SK-N-SH (cell line): Measurements from ENCODE around the gene ITGA4. TPM values are rescaled to one million over a fixed set of nuclear protein-coding genes. Genes with fewer than 3 reads are reported as not detected.

Experiments
- CTCF ChIA-PET: fragments of 300-600, 350-600 bp; formaldehyde crosslinking; extraction: SDS; loops from one replicate; lab custom pipeline; 2021; lab: Yijun Ruan, JAX
- POLR2A ChIA-PET: fragments of 350-600 bp; sonication (Branson Sonifier 250); formaldehyde crosslinking; extraction: SDS; loops from one replicate; lab custom pipeline; 2020; ENCODE audit warnings: antibody characterized with exemption, inconsistent platforms; lab: Yijun Ruan, JAX
- DNase-seq: peaks from one replicate; pipeline ENCODE4 v3.0.0; 2012
- H2AFZ ChIP-seq: fragments of 200-600 bp; sonication (generic); 2 replicates; pipeline ENCODE4 v1.8.1; 2016; ENCODE audit warnings: antibody characterized with exemption, mild to moderate bottlenecking, low read depth
- H3F3A ChIP-seq: fragments of 200-600 bp; sonication (generic); replicated peaks from 2 replicates; pipeline ENCODE3; 2016; ENCODE audit warnings: antibody characterized with exemption, mild to moderate bottlenecking; ENCODE audit not compliant: insufficient read depth
- H3K27ac ChIP-seq, 2 experiments: fragments of 200-500 bp in 1 of 2; fragments of 200-600 bp in 1 of 2; sonication (Bioruptor generic) in 1 of 2; sonication (generic), shearing (Covaris generic) in 1 of 2; 2 replicates each; pipeline versions ENCODE4 v1.5.1 to v1.6.1; 2014 to 2016; ENCODE audit warnings: low read depth in 2 of 2, inconsistent platforms in 1 of 2, low read length in 1 of 2, mild to moderate bottlenecking in 1 of 2, mixed read lengths in 1 of 2
- H3K27me3 ChIP-seq: fragments of 200-600 bp; sonication (generic), shearing (Covaris generic); 2 replicates; pipeline ENCODE4 v1.6.1; 2016; ENCODE audit warnings: mixed run types; ENCODE audit not compliant: insufficient read depth
- H3K36me3 ChIP-seq, 2 experiments: fragments of 200-500 bp in 1 of 2; fragments of 200-600 bp in 1 of 2; sonication (Bioruptor generic) in 1 of 2; sonication (generic) in 1 of 2; replicated peaks in 1 of 2; 2 replicates each; pipeline versions ENCODE3 to v1.5.1; 2014 to 2016; ENCODE audit warnings: low read length in 1 of 2, mild to moderate bottlenecking in 1 of 2; ENCODE audit not compliant: insufficient read depth in 2 of 2, control insufficient read depth in 1 of 2
- H3K4me1 ChIP-seq, 2 experiments: fragments of 200-500 bp in 1 of 2; fragments of 200-600 bp in 1 of 2; sonication (Bioruptor generic) in 1 of 2; sonication (generic), shearing (Covaris generic) in 1 of 2; 2 replicates each; pipeline versions ENCODE4 v1.5.1 to v1.6.1; 2014 to 2016; ENCODE audit warnings: low read depth in 1 of 2, low read length in 1 of 2, mixed run types in 1 of 2; ENCODE audit not compliant: insufficient read depth in 2 of 2, control insufficient read depth in 1 of 2
- H3K4me2 ChIP-seq: fragments of 200-600 bp; sonication (generic), shearing (Covaris generic); 2 replicates; pipeline ENCODE4 v1.6.1; 2017; ENCODE audit warnings: mixed run types
- H3K4me3 ChIP-seq, 2 experiments: fragments of 200-500 bp in 1 of 2; fragments of 200-600 bp in 1 of 2; sonication (Bioruptor generic) in 1 of 2; sonication (generic), shearing (Covaris generic) in 1 of 2; 2 replicates each; pipeline versions ENCODE4 v1.5.1 to v1.8.1; 2014 to 2016; ENCODE audit warnings: low read depth in 2 of 2, inconsistent platforms in 1 of 2, low read length in 1 of 2, mild to moderate bottlenecking in 1 of 2, mixed read lengths in 1 of 2, moderate library complexity in 1 of 2
- H3K79me2 ChIP-seq: fragments of 200-600 bp; sonication (generic); 2 replicates; pipeline ENCODE4 v1.8.1; 2017; ENCODE audit warnings: mild to moderate bottlenecking; ENCODE audit not compliant: insufficient read depth
- H3K9ac ChIP-seq: fragments of 200-600 bp; sonication (generic); 2 replicates; pipeline ENCODE4 v1.6.1; 2017; ENCODE audit warnings: mixed run types
- H3K9me2 ChIP-seq: fragments of 200-600 bp; sonication (generic); 2 replicates; pipeline ENCODE4 v1.6.1; 2017; ENCODE audit warnings: mixed run types
- H3K9me3 ChIP-seq: fragments of 200-600 bp; sonication (generic); 2 replicates; pipeline ENCODE4 v1.6.1; 2017; ENCODE audit warnings: mixed run types, mild to moderate bottlenecking, moderate library complexity
- H4K20me1 ChIP-seq: fragments of 200-600 bp; sonication (generic); 2 replicates; pipeline ENCODE4 v1.6.1; 2017; ENCODE audit warnings: mild to moderate bottlenecking, mixed run types; ENCODE audit not compliant: insufficient read depth
- CHD2 ChIP-seq: fragments of 150-350 bp; IDR thresholded peaks from 2 replicates; pipeline ENCODE4 v1.6.1; 2018; ENCODE audit warnings: low read length; ENCODE audit not compliant: partially characterized antibody
- CTCF ChIP-seq: fragments of 200-600 bp; sonication (generic); IDR thresholded peaks from 2 replicates; pipeline ENCODE4 v1.6.1; 2017; ENCODE audit warnings: antibody characterized with exemption, mild to moderate bottlenecking, moderate library complexity
- IRF3 ChIP-seq: fragments of 150-350 bp; IDR thresholded peaks from 2 replicates; pipeline ENCODE4 v1.6.1; 2016; ENCODE audit warnings: mild to moderate bottlenecking, low read depth, low read length
- MAX ChIP-seq: IDR thresholded peaks from 2 replicates; pipeline ENCODE4 v1.4.0; 2012; ENCODE audit warnings: low read depth
- TCF12 ChIP-seq: IDR thresholded peaks from 2 replicates; pipeline ENCODE4 v1.4.0; 2012
- WGBS: methylation state at CpG from one replicate; pipeline ENCODE4 v1.1.6; 2017; ENCODE audit warnings: low lambda C conversion rate; 5-methylcytosine and 5-hydroxymethylcytosine counted together
- polyA plus RNA-seq, 3 experiments: library from polyadenylated mRNA; depleted of rRNA; stranded (reverse); fragments of >200 nt; gene quantifications; 2 replicates each; pipeline ENCODE4 v1.2.3, GENCODE V29; 2012

The ITGA4 gene
- polyA plus RNA-seq, 1 of the 3 experiments (the other 2 are of a cell fraction) = 10.5 TPM

GRCh38 chr2:181411105-181411849 is 45.9 kb upstream of the ITGA4 start (continued):
- no peak for TF ChIP-seq IRF3
- no peak for TF ChIP-seq CHD2
- no peak for TF ChIP-seq TCF12
- TF ChIP-seq MAX = no peak

GRCh38 chr2:181419129-181419855 is 37.9 kb upstream of the ITGA4 start:
- H3K27me3 ChIP-seq = no peaks in the 10 kb centered on the region
- CTCF ChIA-PET = no interaction called here
- WGBS = 70% methylated on average over 8 of the region's 8 CpGs

More at GRCh38 chr2:181419129-181419855, 37.9 kb upstream of the ITGA4 start:
- TF ChIP-seq CTCF (no peak), MAX (no peak)
- no peak for DNase-seq
- POLR2A ChIA-PET = no interaction called here
- no peak overlapping the region for H3K4me2 ChIP-seq
- no peaks in the 10 kb centered on the region for H3K4me1 ChIP-seq
- no peaks in the 10 kb centered on the region for H3K79me2 ChIP-seq
- no peaks in the 10 kb centered on the region for H3K9me2 ChIP-seq
- H3K9ac ChIP-seq = no peak overlapping the region
- no peak overlapping the region for H3K27ac ChIP-seq
- no peak overlapping the region for H3K4me3 ChIP-seq
- H3K36me3 ChIP-seq = no peaks in the 10 kb centered on the region
- H3K9me3 ChIP-seq = no peaks in the 10 kb centered on the region
- no peaks in the 10 kb centered on the region for H4K20me1 ChIP-seq
- no peaks in the 10 kb centered on the region for H3F3A ChIP-seq
- no peak overlapping the region for H2AFZ ChIP-seq
